ENCODE measurements around the gene JAZF1. TPM values are rescaled to one million over a fixed set of nuclear protein-coding genes. Genes with fewer than 3 reads are reported as not detected.

The JAZF1 gene
- total RNA-seq, 1 donor from 2014 or later: 33.8 TPM

DNA sequence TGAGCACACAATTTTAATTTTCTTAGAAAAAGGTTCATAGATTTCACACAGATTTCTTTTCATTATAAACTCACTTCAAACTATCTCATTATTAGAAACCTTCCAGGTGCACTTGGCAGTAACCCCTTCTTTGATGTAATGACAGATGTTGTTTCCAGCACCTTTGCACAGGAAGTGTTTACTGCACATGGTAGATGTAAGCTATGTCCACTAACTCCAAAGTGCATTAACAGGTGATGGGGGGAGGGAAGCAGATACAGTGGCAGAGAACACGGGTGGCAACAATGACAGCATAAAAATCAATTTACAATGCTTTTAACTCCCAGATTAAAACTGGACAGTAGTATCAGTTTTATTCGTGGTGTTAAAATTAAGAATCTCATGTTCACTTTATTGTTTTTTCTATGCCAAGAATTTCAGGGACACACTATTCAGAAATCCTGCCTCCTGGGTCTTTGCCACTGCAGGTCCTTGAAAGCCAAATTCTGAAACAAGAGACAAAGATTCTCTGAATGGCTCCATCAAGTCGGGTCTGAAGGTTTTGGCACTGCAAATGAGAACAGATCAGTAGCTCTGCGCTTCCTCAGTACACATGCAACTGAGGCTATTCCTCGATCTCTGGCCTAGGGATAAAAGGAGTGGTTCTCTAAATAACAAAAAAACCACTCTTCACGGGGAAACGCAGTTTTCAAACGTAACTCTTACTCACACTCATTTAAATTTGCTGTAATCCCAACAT, 187.7 kb downstream of the JAZF1 start:
- DNase-seq (ENCODE audit: low spot score): no peak
- TF ChIP-seq, protein P1, sequence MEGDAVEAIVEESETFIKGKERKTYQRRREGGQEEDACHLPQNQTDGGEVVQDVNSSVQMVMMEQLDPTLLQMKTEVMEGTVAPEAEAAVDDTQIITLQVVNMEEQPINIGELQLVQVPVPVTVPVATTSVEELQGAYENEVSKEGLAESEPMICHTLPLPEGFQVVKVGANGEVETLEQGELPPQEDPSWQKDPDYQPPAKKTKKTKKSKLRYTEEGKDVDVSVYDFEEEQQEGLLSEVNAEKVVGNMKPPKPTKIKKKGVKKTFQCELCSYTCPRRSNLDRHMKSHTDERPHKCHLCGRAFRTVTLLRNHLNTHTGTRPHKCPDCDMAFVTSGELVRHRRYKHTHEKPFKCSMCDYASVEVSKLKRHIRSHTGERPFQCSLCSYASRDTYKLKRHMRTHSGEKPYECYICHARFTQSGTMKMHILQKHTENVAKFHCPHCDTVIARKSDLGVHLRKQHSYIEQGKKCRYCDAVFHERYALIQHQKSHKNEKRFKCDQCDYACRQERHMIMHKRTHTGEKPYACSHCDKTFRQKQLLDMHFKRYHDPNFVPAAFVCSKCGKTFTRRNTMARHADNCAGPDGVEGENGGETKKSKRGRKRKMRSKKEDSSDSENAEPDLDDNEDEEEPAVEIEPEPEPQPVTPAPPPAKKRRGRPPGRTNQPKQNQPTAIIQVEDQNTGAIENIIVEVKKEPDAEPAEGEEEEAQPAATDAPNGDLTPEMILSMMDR (IDR thresholded peaks at IDR 0.05): no peak
- Mint-ChIP-seq H3K9me3 (ENCODE audit: low read depth) (peaks cover 6% of the 10 kb centered on the region), H3K27me3 (ENCODE audit: low read depth) (no peaks in the 10 kb centered on the region), H3K36me3 (ENCODE audit: low read depth) (peaks cover 5% of the 10 kb centered on the region), H3K4me1 (ENCODE audit: low read depth) (peaks cover 36% of the 10 kb centered on the region), H3K27ac (ENCODE audit: unreplicated experiment) (no peak overlapping the region), H3K4me3 (ENCODE audit: unreplicated experiment) (no peak overlapping the region)

DNA sequence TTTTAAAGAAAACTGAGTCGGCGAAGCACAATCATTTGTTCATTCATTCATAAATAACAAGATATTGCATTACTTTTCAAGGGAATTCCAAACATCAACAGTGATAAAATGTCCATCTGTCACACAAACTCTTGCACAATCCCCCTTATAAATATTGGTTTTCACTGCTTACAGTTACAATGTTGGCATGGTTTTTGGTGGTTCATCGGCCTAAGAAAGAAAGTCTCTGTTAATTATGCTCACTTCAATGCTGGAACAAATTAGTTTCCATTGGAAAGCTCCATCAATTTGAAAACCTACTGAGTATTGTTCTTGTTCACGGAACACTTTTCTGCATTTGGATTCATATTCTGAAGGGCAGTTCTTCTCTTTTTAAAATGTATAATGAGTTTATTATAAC, 188.5 kb downstream of the JAZF1 start:
- Mint-ChIP-seq H3K4me1 (ENCODE audit: low read depth) (peaks cover 36% of the 10 kb centered on the region), H3K9me3 (ENCODE audit: low read depth) (peaks cover 6% of the 10 kb centered on the region), H3K4me3 (ENCODE audit: unreplicated experiment) (no peak overlapping the region), H3K27me3 (ENCODE audit: low read depth) (no peaks in the 10 kb centered on the region), H3K27ac (ENCODE audit: unreplicated experiment) (no peak overlapping the region), H3K36me3 (ENCODE audit: low read depth) (peaks cover 6% of the 10 kb centered on the region)
- no peak for DNase-seq (ENCODE audit: low spot score)
- TF ChIP-seq, protein P1 (IDR thresholded peaks at IDR 0.05): no peak

DNA sequence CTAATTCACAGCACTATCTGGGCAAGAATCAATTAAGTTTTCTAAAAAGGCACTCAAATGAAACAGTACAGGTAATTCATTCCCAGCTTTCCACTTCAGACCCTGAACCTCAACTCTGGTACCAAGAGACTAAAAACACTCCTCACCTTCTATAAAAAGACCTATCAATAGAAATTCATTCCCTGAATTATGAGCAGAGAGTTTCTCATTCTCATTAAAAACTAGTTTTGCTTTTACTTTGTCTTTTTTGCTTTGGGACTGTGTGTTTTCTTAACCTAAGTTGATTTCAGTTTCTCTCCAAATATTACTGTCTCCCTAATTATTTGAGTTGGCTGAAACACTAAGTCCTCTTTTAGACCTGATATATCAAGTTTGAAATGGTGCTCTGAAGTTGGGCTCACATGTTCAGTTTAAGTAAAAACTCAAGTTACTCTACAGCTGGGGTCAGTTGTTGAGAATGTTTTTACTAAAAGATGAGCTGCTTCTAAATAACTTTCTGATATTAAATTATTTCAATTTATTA, 189.5 kb downstream of the JAZF1 start:
- no peak overlapping the region for H3K4me3 Mint-ChIP-seq (ENCODE audit: unreplicated experiment)
- TF ChIP-seq, protein P1 (IDR thresholded peaks at IDR 0.05): no peak
- no peak overlapping the region for H3K27ac Mint-ChIP-seq (ENCODE audit: unreplicated experiment)
- H3K9me3 Mint-ChIP-seq (ENCODE audit: low read depth): peaks cover 6% of the 10 kb centered on the region
- DNase-seq (ENCODE audit: low spot score): no peak
- peaks cover 36% of the 10 kb centered on the region for H3K4me1 Mint-ChIP-seq (ENCODE audit: low read depth)
- H3K27me3 Mint-ChIP-seq (ENCODE audit: low read depth): no peaks in the 10 kb centered on the region
- peaks cover 6% of the 10 kb centered on the region for H3K36me3 Mint-ChIP-seq (ENCODE audit: low read depth)

DNA sequence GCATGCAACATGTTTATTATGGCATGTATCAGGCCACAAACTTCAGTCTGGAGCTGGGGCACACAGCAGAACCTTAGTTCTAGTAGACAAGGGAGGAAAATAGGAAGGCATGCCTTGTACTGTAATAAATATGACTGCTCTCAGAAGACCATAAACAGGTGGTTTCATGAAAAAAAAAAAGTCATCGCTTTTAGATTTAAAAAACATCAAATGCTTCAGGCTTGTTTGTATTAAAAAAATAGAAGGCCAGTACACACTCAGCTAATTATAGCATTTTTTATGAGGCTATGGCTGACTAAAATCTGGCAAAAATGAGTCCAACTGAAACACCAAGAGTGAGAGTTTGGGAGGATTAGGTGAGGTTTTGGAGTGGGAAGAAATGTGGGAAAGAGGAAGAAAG, 204.1 kb downstream of the JAZF1 start:
- no peak for DNase-seq (ENCODE audit: low spot score)
- H3K9me3 Mint-ChIP-seq (ENCODE audit: low read depth): peaks cover 9% of the 10 kb centered on the region
- H3K4me1 Mint-ChIP-seq (ENCODE audit: low read depth): peaks cover 21% of the 10 kb centered on the region
- peak overlapping the region; percentile 78 for H3K27ac Mint-ChIP-seq (ENCODE audit: unreplicated experiment)
- no peaks in the 10 kb centered on the region for H3K27me3 Mint-ChIP-seq (ENCODE audit: low read depth)
- no peak overlapping the region for H3K4me3 Mint-ChIP-seq (ENCODE audit: unreplicated experiment)
- TF ChIP-seq, protein P1 (IDR thresholded peaks at IDR 0.05): no peak
- peaks cover 10% of the 10 kb centered on the region for H3K36me3 Mint-ChIP-seq (ENCODE audit: low read depth)

DNA sequence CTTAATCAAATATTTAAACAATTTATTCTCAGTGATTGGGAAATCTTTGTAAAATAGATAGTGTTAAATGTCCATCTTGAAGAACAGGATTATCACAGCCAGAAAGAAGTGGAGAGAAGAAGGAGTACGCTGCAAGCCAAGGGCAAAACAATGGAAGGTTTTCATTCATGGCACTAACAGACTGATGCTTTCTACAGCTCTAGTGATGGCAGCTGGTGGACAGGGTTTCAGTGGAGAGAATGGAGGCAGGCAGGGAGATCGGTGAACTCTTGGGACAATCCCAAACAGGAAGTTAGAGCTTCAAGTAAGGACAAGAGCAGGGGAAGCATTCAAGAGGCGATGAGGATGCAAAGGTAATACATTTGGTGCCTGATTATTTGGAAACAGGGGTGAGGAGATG, 207.0 kb downstream of the JAZF1 start:
- peaks cover 8% of the 10 kb centered on the region for H3K36me3 Mint-ChIP-seq (ENCODE audit: low read depth)
- no peak for DNase-seq (ENCODE audit: low spot score)
- TF ChIP-seq, protein P1 (IDR thresholded peaks at IDR 0.05): no peak
- no peaks in the 10 kb centered on the region for H3K27me3 Mint-ChIP-seq (ENCODE audit: low read depth)
- no peak overlapping the region for H3K27ac Mint-ChIP-seq (ENCODE audit: unreplicated experiment)
- peaks cover 9% of the 10 kb centered on the region for H3K9me3 Mint-ChIP-seq (ENCODE audit: low read depth)
- peaks cover 21% of the 10 kb centered on the region for H3K4me1 Mint-ChIP-seq (ENCODE audit: low read depth)
- no peak overlapping the region for H3K4me3 Mint-ChIP-seq (ENCODE audit: unreplicated experiment)

All from chondrocyte (in vitro differentiated cells).